H7 (cell line): ENCODE results near the gene MS4A12. TPM values are rescaled to one million over a fixed set of nuclear protein-coding genes. Genes with fewer than 3 reads are reported as not detected.
"Not testable (repeated sequence)": the region's sequence is repeated elsewhere in the genome, so short reads cannot be mapped to it uniquely, and the experiment has no call there.

Experiments used
- DNase-seq: peaks from one replicate; pipeline ENCODE4 v3.0.0; 2012
- H3K27me3 ChIP-seq: 2 replicates; pipeline ENCODE4 v1.6.0; 2011; ENCODE audit warnings: mild to moderate bottlenecking, low read length; ENCODE audit not compliant: control insufficient read depth, insufficient read depth
- H3K36me3 ChIP-seq: replicated peaks from 2 replicates; pipeline ENCODE4 v1.5.1; 2011; ENCODE audit warnings: low read length; ENCODE audit not compliant: control insufficient read depth, insufficient read depth
- H3K4me3 ChIP-seq: 2 replicates; pipeline ENCODE4 v1.5.1; 2011; ENCODE audit warnings: low read depth, mild to moderate bottlenecking, control low read depth, low read length, moderate library complexity; ENCODE audit not compliant: insufficient read depth
- total RNA-seq: library from RNA; depleted of rRNA; stranded (reverse); fragments of >200 nt; shearing (Covaris generic); gene quantifications from 2 replicates; pipeline ENCODE4 v1.2.3, GENCODE V29; 2014; rRNA removed

The MS4A12 gene
- total RNA-seq, 1 experiment from 2014 or later, result not detected

- H3K36me3 ChIP-seq, DNase-seq, H3K4me3 ChIP-seq, H3K27me3 ChIP-seq: not testable (repeated sequence)
Measured at GRCh38 chr11:60538627-60539026, 46.0 kb downstream of the MS4A12 start.

- H3K27me3 ChIP-seq, result no peaks in the 10 kb centered on the region
- no peak overlapping the region for H3K4me3 ChIP-seq
- H3K36me3 ChIP-seq, result no peaks in the 10 kb centered on the region
- no peak for DNase-seq
Measured at GRCh38 chr11:60544077-60544476, 51.5 kb downstream of the MS4A12 start.

Other genes starting within 250 kb of the MS4A12 start
- gene MS4A4E, start 249.6 kb upstream of the MS4A12 start, total RNA-seq, result not detected in 2 replicates
- gene MS4A4A, start 212.1 kb upstream of the MS4A12 start, total RNA-seq, result not detected in 2 replicates
- not detected in 2 replicates for gene MS4A6E, start 165.5 kb upstream of the MS4A12 start, total RNA-seq
- not detected in 2 replicates for gene MS4A7, start 114.2 kb upstream of the MS4A12 start, total RNA-seq
- not detected in 2 replicates for gene MS4A14, start 96.3 kb upstream of the MS4A12 start, total RNA-seq
- not detected in 2 replicates for gene MS4A5, start 63.2 kb upstream of the MS4A12 start, total RNA-seq
- not detected in 2 replicates for gene MS4A1, start 36.9 kb upstream of the MS4A12 start, total RNA-seq
- not detected in 2 replicates for gene MS4A13, start 22.6 kb downstream of the MS4A12 start, total RNA-seq
- not detected in 2 replicates for gene MS4A8, start 206.8 kb downstream of the MS4A12 start, total RNA-seq
- gene MS4A18, start 231.9 kb downstream of the MS4A12 start, total RNA-seq, result not detected in 2 replicates